Trophoblast cell (in vitro differentiated cells and primary cell): ENCODE data around the gene TIMP4.

Source experiments
- DNase-seq, 2 donors: peaks; one replicate each; pipeline ENCODE4 v3.0.0-alpha.2; 2016
- H2AFZ ChIP-seq: 2 replicates; pipeline ENCODE4 v1.6.1; 2013; ENCODE audit warnings: low read length, moderate library complexity, mild to moderate bottlenecking; ENCODE audit not compliant: insufficient read depth, poor library complexity
- H2AK5ac ChIP-seq: 2 replicates; pipeline ENCODE4 v1.6.1; 2013; ENCODE audit warnings: mild to moderate bottlenecking, low read length
- H2BK120ac ChIP-seq: 2 replicates; pipeline ENCODE4 v1.6.1; 2013; ENCODE audit warnings: low read length, mild to moderate bottlenecking, moderate library complexity; ENCODE audit not compliant: insufficient read depth, poor library complexity
- H2BK12ac ChIP-seq: 2 replicates; pipeline ENCODE4 v1.6.1; 2013; ENCODE audit warnings: mild to moderate bottlenecking, low read length, moderate library complexity
- H2BK5ac ChIP-seq: 2 replicates; pipeline ENCODE4 v1.6.1; 2013; ENCODE audit warnings: low read length, low read depth, moderate library complexity, mild to moderate bottlenecking; ENCODE audit not compliant: poor library complexity
- H3K14ac ChIP-seq: 2 replicates; pipeline ENCODE4 v1.6.1; 2013; ENCODE audit warnings: mild to moderate bottlenecking, low read length
- H3K18ac ChIP-seq: 2 replicates; pipeline ENCODE4 v1.6.1; 2013; ENCODE audit warnings: mild to moderate bottlenecking, low read length
- H3K23ac ChIP-seq: 2 replicates; pipeline ENCODE4 v1.6.1; 2013; ENCODE audit warnings: low read length
- H3K27ac ChIP-seq: 2 replicates; pipeline ENCODE4 v1.5.1; 2013; ENCODE audit warnings: low read depth, mild to moderate bottlenecking, inconsistent platforms, low read length, moderate library complexity
- H3K27me3 ChIP-seq: 2 replicates; pipeline ENCODE4 v1.6.1; 2013; ENCODE audit warnings: inconsistent platforms, mild to moderate bottlenecking, low read length, moderate library complexity; ENCODE audit not compliant: insufficient read depth
- H3K36me3 ChIP-seq, 2 experiments: 1 replicate in 1 of 2; 2 replicates in 1 of 2; pipeline ENCODE4 v1.6.1; 2013; ENCODE audit warnings: low read length in 2 of 2, mild to moderate bottlenecking in 2 of 2, moderate library complexity in 1 of 2; ENCODE audit not compliant: insufficient read depth in 2 of 2, control insufficient read depth in 1 of 2
- H3K4ac ChIP-seq: 2 replicates; pipeline ENCODE4 v1.6.1; 2013; ENCODE audit warnings: low read depth, mild to moderate bottlenecking, low read length, moderate library complexity
- H3K4me1 ChIP-seq, 2 experiments: 1 replicate in 1 of 2; 2 replicates in 1 of 2; pipeline ENCODE4 v1.6.1; 2013; ENCODE audit warnings: low read length in 2 of 2, mild to moderate bottlenecking in 2 of 2, moderate library complexity in 1 of 2; ENCODE audit not compliant: insufficient read depth in 2 of 2, control insufficient read depth in 1 of 2
- H3K4me2 ChIP-seq: 2 replicates; pipeline ENCODE4 v1.6.1; 2013; ENCODE audit warnings: inconsistent platforms, mild to moderate bottlenecking, low read length, moderate library complexity
- H3K4me3 ChIP-seq: 2 replicates; pipeline ENCODE4 v1.5.1; 2013; ENCODE audit warnings: mild to moderate bottlenecking, low read depth, low read length, inconsistent platforms
- H3K79me1 ChIP-seq: one replicate; pipeline ENCODE4 v1.6.1; 2013; ENCODE audit warnings: low read length
- H3K79me2 ChIP-seq: 2 replicates; pipeline ENCODE4 v1.6.1; 2013; ENCODE audit warnings: low read length, mild to moderate bottlenecking; ENCODE audit not compliant: control insufficient read depth, insufficient read depth, poor library complexity
- H3K9ac ChIP-seq: 2 replicates; pipeline ENCODE4 v1.6.1; 2013; ENCODE audit warnings: mild to moderate bottlenecking, low read length
- H3K9me3 ChIP-seq: 2 replicates; pipeline ENCODE4 v1.6.1; 2013; ENCODE audit warnings: low read depth, mild to moderate bottlenecking, control low read depth, inconsistent platforms, low read length; ENCODE audit not compliant: insufficient read depth
- H4K12ac ChIP-seq: 2 replicates; pipeline ENCODE4 v1.6.1; 2013; ENCODE audit warnings: low read depth, mild to moderate bottlenecking, low read length, moderate library complexity
- H4K8ac ChIP-seq: 2 replicates; pipeline ENCODE4 v1.6.1; 2013; ENCODE audit warnings: low read depth, mild to moderate bottlenecking, low read length, moderate library complexity
- H4K91ac ChIP-seq: one replicate; pipeline ENCODE4 v1.6.1; 2013; ENCODE audit warnings: low read depth, mild to moderate bottlenecking, low read length, moderate library complexity
- WGBS: extraction: QIAGEN DNeasy Blood & Tissue Kit; methylation state at CpG from one replicate; pipeline ENCODE4 v1.1.7; 2013; ENCODE audit warnings: missing lambda C conversion rate; ENCODE audit not compliant: insufficient read length, insufficient coverage; ENCODE audit errors: extremely low coverage; 5-methylcytosine and 5-hydroxymethylcytosine counted together

The TIMP4 gene

DNA sequence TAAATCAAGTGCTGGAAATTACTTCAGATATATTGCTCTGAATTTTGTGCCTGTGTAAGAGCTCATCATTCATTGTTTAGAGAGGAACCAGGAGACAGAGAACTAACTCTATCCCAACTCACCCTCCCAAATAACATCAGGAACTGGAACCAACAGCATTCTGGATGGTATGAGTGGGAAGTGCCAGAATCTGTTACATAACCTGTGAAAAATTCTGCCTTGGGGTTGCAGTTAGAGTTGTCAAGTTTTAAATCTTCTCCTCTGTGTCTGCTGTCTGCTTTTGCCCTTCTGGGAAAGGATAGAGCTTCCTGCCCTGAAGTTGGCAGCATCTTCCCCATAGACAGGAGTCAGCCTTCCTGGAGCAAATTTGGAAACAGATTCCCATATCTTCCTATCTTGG is 41.2 kb downstream of the TIMP4 start:
- no peak overlapping the region for H3K14ac ChIP-seq
- no peaks in the 10 kb centered on the region for H3K79me2 ChIP-seq
- no peak overlapping the region for H3K18ac ChIP-seq
- H4K12ac ChIP-seq = no peak overlapping the region
- H3K4me1 ChIP-seq = no peaks in the 10 kb centered on the region
- H3K27me3 ChIP-seq = no peaks in the 10 kb centered on the region
- no peak overlapping the region for H3K9ac ChIP-seq
- no peak overlapping the region for H3K4me2 ChIP-seq
- H2AFZ ChIP-seq = no peak overlapping the region
- H4K8ac ChIP-seq = no peak overlapping the region
- no peak overlapping the region for H2BK120ac ChIP-seq
- no peaks in the 10 kb centered on the region for H3K79me1 ChIP-seq
- H3K36me3 ChIP-seq = no peaks in the 10 kb centered on the region
- H3K23ac ChIP-seq = no peak overlapping the region
- no peak overlapping the region for H2BK12ac ChIP-seq
- no peak overlapping the region for H3K4me3 ChIP-seq
- H2BK5ac ChIP-seq = no peak overlapping the region
- DNase-seq = no peak
- H3K4ac ChIP-seq = no peak overlapping the region
- H4K91ac ChIP-seq = no peak overlapping the region
- no peaks in the 10 kb centered on the region for H3K9me3 ChIP-seq
- no peak overlapping the region for H2AK5ac ChIP-seq
- H3K27ac ChIP-seq = no peak overlapping the region

DNA sequence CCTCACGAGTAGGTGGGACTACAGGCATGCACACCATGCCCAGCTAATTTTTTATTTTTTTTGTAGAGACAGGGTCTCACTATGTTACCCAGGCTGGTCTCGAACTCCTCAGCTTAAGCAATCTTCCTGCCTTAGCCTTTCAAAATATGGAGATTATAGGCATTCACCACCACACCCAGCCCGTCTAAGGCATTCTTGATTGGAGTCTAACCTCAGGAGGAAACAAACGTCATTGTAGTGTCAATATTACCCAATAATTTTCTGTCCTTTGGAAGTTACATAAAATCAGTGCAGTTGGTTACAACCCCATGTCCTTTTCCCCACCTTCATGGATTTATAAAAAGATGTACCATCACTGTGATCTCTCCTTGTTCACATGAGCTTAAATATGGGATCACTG is 41.8 kb downstream of the TIMP4 start:
- no peak overlapping the region for H3K18ac ChIP-seq
- WGBS = no CpG with 5 or more reads among the region's 4 CpGs

DNA sequence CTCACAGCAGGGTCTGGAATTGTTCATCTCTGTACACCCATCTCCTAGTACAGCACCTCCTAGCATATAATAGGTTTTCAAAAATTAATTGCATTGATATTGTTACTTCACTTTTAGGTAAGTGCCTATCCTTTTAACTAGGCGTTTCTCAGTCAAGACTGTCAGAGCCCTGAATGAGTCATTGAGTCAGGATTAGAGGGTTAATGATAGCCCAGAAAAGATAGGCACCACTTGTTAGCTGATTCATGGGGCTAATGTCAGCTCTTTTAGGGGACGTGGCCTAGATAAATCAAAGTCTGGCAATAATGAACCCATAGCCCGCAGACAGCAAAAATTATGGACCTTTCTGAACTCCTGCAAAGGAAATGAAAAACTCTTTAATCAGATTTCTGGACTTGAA is 42.9 kb downstream of the TIMP4 start:
- WGBS = no CpG with 5 or more reads among the region's 3 CpGs
- Histone ChIP-seq H3K27ac (no peak overlapping the region), H3K4me2 (no peak overlapping the region), H4K91ac (no peak overlapping the region), H3K4me3 (no peak overlapping the region), H3K14ac (no peak overlapping the region), H3K4ac (no peak overlapping the region), H3K23ac (no peak overlapping the region), H2BK120ac (no peak overlapping the region), H3K79me1 (no peaks in the 10 kb centered on the region), H3K9me3 (no peaks in the 10 kb centered on the region), H2BK12ac (no peak overlapping the region), H2AK5ac (no peak overlapping the region), H3K36me3 (no peaks in the 10 kb centered on the region), H3K27me3 (no peaks in the 10 kb centered on the region), H2BK5ac (no peak overlapping the region), H3K18ac (no peak overlapping the region), H2AFZ (no peak overlapping the region), H3K79me2 (no peaks in the 10 kb centered on the region), H4K8ac (no peak overlapping the region), H4K12ac (no peak overlapping the region), H3K4me1 (no peaks in the 10 kb centered on the region), H3K9ac (no peak overlapping the region)
- DNase-seq = no peak

More for the DNA sequence above, 41.8 kb downstream of the TIMP4 start:
- H2BK12ac ChIP-seq = no peak overlapping the region
- H2BK5ac ChIP-seq = no peak overlapping the region
- H3K79me1 ChIP-seq = no peaks in the 10 kb centered on the region
- no peak overlapping the region for H4K91ac ChIP-seq
- no peak overlapping the region for H3K4me3 ChIP-seq
- H2AK5ac ChIP-seq = no peak overlapping the region
- H2AFZ ChIP-seq = no peak overlapping the region
- no peaks in the 10 kb centered on the region for H3K36me3 ChIP-seq
- H3K14ac ChIP-seq = no peak overlapping the region
- H3K27ac ChIP-seq = no peak overlapping the region
- H3K4me1 ChIP-seq = no peaks in the 10 kb centered on the region
- no peak overlapping the region for H4K12ac ChIP-seq
- H4K8ac ChIP-seq = no peak overlapping the region
- H3K27me3 ChIP-seq = no peaks in the 10 kb centered on the region
- H3K9ac ChIP-seq = no peak overlapping the region
- no peak overlapping the region for H2BK120ac ChIP-seq
- H3K9me3 ChIP-seq = no peaks in the 10 kb centered on the region
- DNase-seq = no peak
- H3K4me2 ChIP-seq = no peak overlapping the region
- no peak overlapping the region for H3K4ac ChIP-seq
- H3K79me2 ChIP-seq = no peaks in the 10 kb centered on the region
- no peak overlapping the region for H3K23ac ChIP-seq

DNA sequence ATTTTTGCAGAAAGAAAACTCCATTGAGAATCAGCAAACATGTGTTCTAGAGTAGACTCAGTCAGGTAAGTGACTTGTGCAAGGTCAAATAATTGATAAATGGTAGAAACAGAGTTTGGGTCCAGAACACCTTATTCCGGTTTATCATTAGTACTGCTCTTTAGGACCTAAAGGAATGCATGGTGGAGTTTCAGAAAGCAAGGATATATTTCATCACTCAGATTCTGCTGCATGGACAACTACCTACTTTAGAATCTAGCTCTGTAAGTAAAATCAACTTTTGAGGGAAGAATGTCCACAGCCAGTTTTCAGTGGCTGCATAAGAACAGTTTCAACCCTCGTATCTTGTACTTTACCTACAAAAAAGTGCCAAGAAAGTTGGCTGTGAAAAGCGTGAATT is 43.6 kb downstream of the TIMP4 start:
- H2AK5ac ChIP-seq = no peak overlapping the region
- no peak overlapping the region for H3K4me3 ChIP-seq
- no peak overlapping the region for H3K4me2 ChIP-seq
- no peak overlapping the region for H4K8ac ChIP-seq
- H3K14ac ChIP-seq = no peak overlapping the region
- no peak for DNase-seq
- no peaks in the 10 kb centered on the region for H3K27me3 ChIP-seq
- H3K27ac ChIP-seq = no peak overlapping the region
- no peak overlapping the region for H3K18ac ChIP-seq
- WGBS = no CpG with 5 or more reads among the region's 3 CpGs
- no peak overlapping the region for H3K23ac ChIP-seq
- H2BK120ac ChIP-seq = no peak overlapping the region
- H3K79me2 ChIP-seq = no peaks in the 10 kb centered on the region
- H2BK12ac ChIP-seq = no peak overlapping the region
- H3K4ac ChIP-seq = no peak overlapping the region
- peaks cover 2% of the 10 kb centered on the region for H3K9me3 ChIP-seq
- H3K9ac ChIP-seq = no peak overlapping the region
- no peaks in the 10 kb centered on the region for H3K4me1 ChIP-seq
- H4K12ac ChIP-seq = no peak overlapping the region
- no peaks in the 10 kb centered on the region for H3K79me1 ChIP-seq
- H2BK5ac ChIP-seq = no peak overlapping the region
- H2AFZ ChIP-seq = no peak overlapping the region
- peaks cover 0 to 2% of the 10 kb centered on the region in 2 experiments for H3K36me3 ChIP-seq
- no peak overlapping the region for H4K91ac ChIP-seq

DNA sequence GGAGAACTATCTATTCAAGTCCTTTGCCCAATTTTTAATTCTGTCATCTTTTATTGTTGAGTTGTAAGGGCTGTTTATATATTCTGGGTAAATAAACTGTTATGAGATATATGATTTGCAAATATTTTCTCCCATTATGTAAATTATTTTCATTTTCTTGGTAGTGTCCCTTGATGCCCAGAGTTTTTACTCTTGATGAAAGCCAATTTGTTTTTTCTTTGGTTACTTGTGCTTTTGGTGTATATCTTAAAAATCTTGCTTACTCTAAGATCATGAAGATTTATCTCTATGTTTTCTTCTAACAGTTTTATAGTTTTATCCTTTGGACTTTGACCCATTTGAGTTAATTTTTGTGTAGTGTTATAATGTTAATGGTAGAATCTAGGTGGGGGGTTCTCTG is 44.5 kb downstream of the TIMP4 start:
- Histone ChIP-seq H3K27ac (no peak overlapping the region), H3K4me1 (no peaks in the 10 kb centered on the region), H4K12ac (no peak overlapping the region), H3K9me3 (peaks cover 3% of the 10 kb centered on the region), H3K14ac (no peak overlapping the region), H3K18ac (no peak overlapping the region), H2BK12ac (no peak overlapping the region), H2AK5ac (no peak overlapping the region), H3K27me3 (no peaks in the 10 kb centered on the region), H4K91ac (no peak overlapping the region), H3K9ac (no peak overlapping the region), H3K79me1 (no peaks in the 10 kb centered on the region), H2BK120ac (no peak overlapping the region), H3K4me3 (no peak overlapping the region), H3K4me2 (no peak overlapping the region), H2BK5ac (no peak overlapping the region), H3K4ac (no peak overlapping the region), H3K36me3 (peaks cover 0 to 2% of the 10 kb centered on the region in 2 experiments), H4K8ac (no peak overlapping the region), H3K79me2 (no peaks in the 10 kb centered on the region), H2AFZ (no peak overlapping the region), H3K23ac (no peak overlapping the region)
- no peak for DNase-seq
